ENCODE results near the gene AMOTL1. TPM values are rescaled to one million over a fixed set of nuclear protein-coding genes. Genes with fewer than 3 reads are reported as not detected.
A peak's percentile ranks its signal among the peaks of the same experiment; 100 is the strongest.

AMOTL1 gene
- total RNA-seq, 1 experiment from 2014 or later: 76.6 TPM

- peak; percentile 34 for TF ChIP-seq CTCF (IDR thresholded peaks at IDR 0.05; ENCODE audit: unreplicated experiment)
- intact Hi-C loops (cut with micrococcal nuclease): loop anchor here (1.0 to 2.0 kb wide), 3 partner anchors 20 to 254 kb away; no protein-coding TSS in a partner anchor
- Mint-ChIP-seq H3K4me3 (ENCODE audit: unreplicated experiment) (peak overlapping the region; percentile 1), H3K27ac (ENCODE audit: low read depth, unreplicated experiment) (peak overlapping the region; percentile 87), H3K27me3 (ENCODE audit: insufficient read depth, unreplicated experiment) (no peaks in the 10 kb centered on the region), H3K36me3 (ENCODE audit: insufficient read depth, unreplicated experiment) (peaks cover 50% of the 10 kb centered on the region), H3K9me3 (ENCODE audit: unreplicated experiment) (no peaks in the 10 kb centered on the region), H3K4me1 (ENCODE audit: insufficient read depth, unreplicated experiment) (peaks cover 24% of the 10 kb centered on the region)
- BruUV-seq (replicated peaks): no TSS peak
- ChIA-PET CTCF (interaction anchor here (0.6 to 1.4 kb wide), 11 partner anchors 9 to 709 kb away, joined by 3 to 5 read pairs (median 3); no protein-coding TSS in a partner anchor), POLR2A (interaction anchor here (0.7 kb wide), 1 partner anchor 207 kb away, joined by 3 read pairs; no protein-coding TSS in a partner anchor)
- DNase-seq (ENCODE audit: unreplicated experiment): peak; percentile 85
Measured at GRCh38 chr11:94876645-94877442, 108.7 kb downstream of the AMOTL1 start.

- TF ChIP-seq CTCF (IDR thresholded peaks at IDR 0.05; ENCODE audit: unreplicated experiment): no peak
- Mint-ChIP-seq H3K27me3 (ENCODE audit: insufficient read depth, unreplicated experiment) (no peaks in the 10 kb centered on the region), H3K4me3 (ENCODE audit: unreplicated experiment) (no peak overlapping the region), H3K36me3 (ENCODE audit: insufficient read depth, unreplicated experiment) (peaks cover 46% of the 10 kb centered on the region), H3K4me1 (ENCODE audit: insufficient read depth, unreplicated experiment) (peaks cover 24% of the 10 kb centered on the region), H3K9me3 (ENCODE audit: unreplicated experiment) (no peaks in the 10 kb centered on the region), H3K27ac (ENCODE audit: low read depth, unreplicated experiment) (no peak overlapping the region)
- CTCF ChIA-PET: interaction anchor here (0.6 to 1.4 kb wide), 7 partner anchors 8 to 708 kb away, joined by 3 to 5 read pairs (median 3); no protein-coding TSS in a partner anchor
- intact Hi-C loops (cut with micrococcal nuclease): loop anchor here (2.0 kb wide), 2 partner anchors 19 to 91 kb away; no protein-coding TSS in a partner anchor
- DNase-seq (ENCODE audit: unreplicated experiment): no peak
- POLR2A ChIA-PET: no interaction called here
- BruUV-seq (replicated peaks): no TSS peak
Measured at GRCh38 chr11:94877443-94878200, 109.5 kb downstream of the AMOTL1 start.

GRCh38 chr11:94879006-94879405, 110.8 kb downstream of the AMOTL1 start:
- Mint-ChIP-seq H3K27me3 (ENCODE audit: insufficient read depth, unreplicated experiment) (no peaks in the 10 kb centered on the region), H3K9me3 (ENCODE audit: unreplicated experiment) (no peaks in the 10 kb centered on the region), H3K27ac (ENCODE audit: low read depth, unreplicated experiment) (no peak overlapping the region), H3K4me1 (ENCODE audit: insufficient read depth, unreplicated experiment) (peaks cover 24% of the 10 kb centered on the region), H3K4me3 (ENCODE audit: unreplicated experiment) (no peak overlapping the region), H3K36me3 (ENCODE audit: insufficient read depth, unreplicated experiment) (peaks cover 39% of the 10 kb centered on the region)
- intact Hi-C loops (cut with micrococcal nuclease): no loop called here
- ChIA-PET POLR2A (no interaction called here), CTCF (interaction anchor here (0.8 to 1.3 kb wide), 4 partner anchors 15 to 256 kb away, joined by 3 to 4 read pairs (median 4); no protein-coding TSS in a partner anchor)
- no peak for TF ChIP-seq CTCF (IDR thresholded peaks at IDR 0.05; ENCODE audit: unreplicated experiment)
- BruUV-seq (replicated peaks): no TSS peak
- no peak for DNase-seq (ENCODE audit: unreplicated experiment)

GRCh38 chr11:94880216-94880615, 112.1 kb downstream of the AMOTL1 start:
- ChIA-PET CTCF (interaction anchor here (0.7 to 1.4 kb wide), 4 partner anchors 11 to 257 kb away, joined by 4 to 7 read pairs (median 6); no protein-coding TSS in a partner anchor), POLR2A (interaction anchor here (0.6 to 1.2 kb wide), 4 partner anchors 21 to 264 kb away, joined by 3 to 4 read pairs (median 3); no protein-coding TSS in a partner anchor)
- intact Hi-C loops (cut with micrococcal nuclease): no loop called here
- Mint-ChIP-seq H3K9me3 (ENCODE audit: unreplicated experiment) (no peaks in the 10 kb centered on the region), H3K4me3 (ENCODE audit: unreplicated experiment) (no peak overlapping the region), H3K27ac (ENCODE audit: low read depth, unreplicated experiment) (no peak overlapping the region), H3K36me3 (ENCODE audit: insufficient read depth, unreplicated experiment) (peaks cover 45% of the 10 kb centered on the region), H3K27me3 (ENCODE audit: insufficient read depth, unreplicated experiment) (no peaks in the 10 kb centered on the region), H3K4me1 (ENCODE audit: insufficient read depth, unreplicated experiment) (peaks cover 24% of the 10 kb centered on the region)
- peak; percentile 72 for DNase-seq (ENCODE audit: unreplicated experiment)
- no peak for TF ChIP-seq CTCF (IDR thresholded peaks at IDR 0.05; ENCODE audit: unreplicated experiment)
- BruUV-seq (replicated peaks): no TSS peak

Measured in MCF 10A (cell line).